ENCODE measurements around the gene CHMP4A.

The CHMP4A gene

GRCh38 chr14:24233538-24233866 lies 20.2 kb upstream of the CHMP4A start:
- ATAC-seq (ENCODE audit: low read depth) (no peak), DNase-seq (ENCODE audit: low spot score) (no peak)
- no peak for TF ChIP-seq CTCF (IDR thresholded peaks at IDR 0.05; ENCODE audit: poor library complexity, severe bottlenecking)
- peaks cover 68% of the 10 kb centered on the region for H3K36me3 ChIP-seq (ENCODE audit: low read depth)
- H3K27me3 ChIP-seq (ENCODE audit: insufficient read depth, poor library complexity, severe bottlenecking) = no peaks in the 10 kb centered on the region
- H3K27ac ChIP-seq (ENCODE audit: poor library complexity, severe bottlenecking) = peak overlapping the region; percentile 76
- H3K4me3 ChIP-seq (ENCODE audit: severe bottlenecking) = peak overlapping the region; percentile 67
- H3K4me1 ChIP-seq (ENCODE audit: insufficient read depth, poor library complexity, severe bottlenecking) = peaks cover 21% of the 10 kb centered on the region
- no peaks in the 10 kb centered on the region for H3K9me3 ChIP-seq (ENCODE audit: severe bottlenecking)

- H3K4me3 ChIP-seq (ENCODE audit: severe bottlenecking) = peak within 1 kb of the TSS; percentile 67
- H3K4me1 ChIP-seq (ENCODE audit: insufficient read depth, poor library complexity, severe bottlenecking) = peaks cover 14% of the 10 kb centered on the region
- peak within 1 kb of the TSS; percentile 76 for H3K27ac ChIP-seq (ENCODE audit: poor library complexity, severe bottlenecking)
- H3K36me3 ChIP-seq (ENCODE audit: low read depth) = peaks cover 68% of the 10 kb centered on the region
- H3K27me3 ChIP-seq (ENCODE audit: insufficient read depth, poor library complexity, severe bottlenecking) = no peaks in the 10 kb centered on the region
- ATAC-seq (ENCODE audit: low read depth) (peak; percentile 55), DNase-seq (ENCODE audit: low spot score) (no peak)
- no peaks in the 10 kb centered on the region for H3K9me3 ChIP-seq (ENCODE audit: severe bottlenecking)
- TF ChIP-seq CTCF (IDR thresholded peaks at IDR 0.05; ENCODE audit: poor library complexity, severe bottlenecking) = no peak
Measured at GRCh38 chr14:24232645-24233537, 19.6 kb upstream of the CHMP4A start, which contains the start of gene GMPR2. GMPR2 (plus strand) TSS chr14:24232929; CDS start chr14:24233254, 325 bp downstream.

GRCh38 chr14:24232121-24232644 lies 18.9 kb upstream of the CHMP4A start, which contains the start of gene NEDD8:
NEDD8 (minus strand) TSS chr14:24232367; CDS start chr14:24232267, 100 bp downstream.
- TF ChIP-seq CTCF (IDR thresholded peaks at IDR 0.05; ENCODE audit: poor library complexity, severe bottlenecking) = no peak
- H3K4me3 ChIP-seq (ENCODE audit: severe bottlenecking) = peak within 1 kb of the TSS; percentile 67
- peak within 1 kb of the TSS; percentile 76 for H3K27ac ChIP-seq (ENCODE audit: poor library complexity, severe bottlenecking)
- peak; percentile 99 for DNase-seq (ENCODE audit: low spot score)
- no peaks in the 10 kb centered on the region for H3K27me3 ChIP-seq (ENCODE audit: insufficient read depth, poor library complexity, severe bottlenecking)
- no peaks in the 10 kb centered on the region for H3K9me3 ChIP-seq (ENCODE audit: severe bottlenecking)
- H3K4me1 ChIP-seq (ENCODE audit: insufficient read depth, poor library complexity, severe bottlenecking) = peaks cover 18% of the 10 kb centered on the region
- peaks cover 68% of the 10 kb centered on the region for H3K36me3 ChIP-seq (ENCODE audit: low read depth)
- peak; percentile 88 for ATAC-seq (ENCODE audit: low read depth)

GRCh38 chr14:24231263-24232120 lies 18.2 kb upstream of the CHMP4A start:
- no peak for TF ChIP-seq CTCF (IDR thresholded peaks at IDR 0.05; ENCODE audit: poor library complexity, severe bottlenecking)
- DNase-seq (ENCODE audit: low spot score) = peak; percentile 76
- no peaks in the 10 kb centered on the region for H3K9me3 ChIP-seq (ENCODE audit: severe bottlenecking)

More at GRCh38 chr14:24231263-24232120, 18.2 kb upstream of the CHMP4A start:
- peak; percentile 20 for ATAC-seq (ENCODE audit: low read depth)
- H3K4me3 ChIP-seq (ENCODE audit: severe bottlenecking) = peak overlapping the region; percentile 67
- peaks cover 68% of the 10 kb centered on the region for H3K36me3 ChIP-seq (ENCODE audit: low read depth)
- peaks cover 25% of the 10 kb centered on the region for H3K4me1 ChIP-seq (ENCODE audit: insufficient read depth, poor library complexity, severe bottlenecking)
- H3K27ac ChIP-seq (ENCODE audit: poor library complexity, severe bottlenecking) = peak overlapping the region; percentile 76
- H3K27me3 ChIP-seq (ENCODE audit: insufficient read depth, poor library complexity, severe bottlenecking) = no peaks in the 10 kb centered on the region
